ENCODE results near the gene RABAC1. TPM values are rescaled to one million over a fixed set of nuclear protein-coding genes. Genes with fewer than 3 reads are reported as not detected.
A peak's percentile ranks its signal among the peaks of the same experiment; 100 is the strongest.

RABAC1 gene
- total RNA-seq, 1 donor = 105 TPM

DNA sequence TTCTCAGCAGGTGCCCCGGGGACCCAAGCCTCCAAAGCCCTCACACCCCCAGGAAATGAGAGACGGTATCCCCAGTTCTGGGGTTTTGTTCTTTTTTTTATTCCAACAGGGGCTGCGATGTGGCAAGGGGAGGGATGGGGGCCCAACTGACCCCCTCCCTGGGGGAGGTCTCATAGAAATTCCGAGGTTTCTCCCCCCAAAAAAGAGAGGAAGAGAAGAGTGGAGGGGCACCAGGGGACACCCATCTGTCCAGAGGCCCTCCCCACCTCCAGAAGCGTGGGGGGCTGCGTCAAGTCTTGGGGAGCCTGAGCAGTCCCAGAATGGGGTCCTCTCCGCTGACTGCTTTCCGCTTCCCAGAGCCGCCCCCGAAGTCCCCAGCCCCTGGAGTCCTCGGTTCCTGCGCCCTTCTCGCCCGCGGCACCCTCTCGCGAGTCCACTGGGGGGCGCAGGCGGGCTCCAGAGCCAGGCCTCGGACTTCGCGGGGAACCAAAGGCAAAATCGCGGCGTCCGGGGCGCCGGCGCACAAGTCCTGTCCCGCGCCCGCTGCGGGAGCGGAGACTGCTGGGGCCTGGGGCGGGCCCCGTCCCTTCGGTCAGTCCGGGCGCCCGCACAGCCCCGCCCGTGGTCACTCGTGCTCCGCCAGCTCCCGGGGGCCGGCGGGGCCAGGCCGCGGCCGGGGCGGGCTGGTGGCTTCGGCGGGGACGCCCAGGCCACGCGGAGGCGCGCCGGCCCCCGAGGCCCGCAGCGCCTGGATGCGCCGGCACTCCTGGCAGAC, 39.3 kb upstream of the RABAC1 start:
- TF ChIP-seq, protein P1, sequence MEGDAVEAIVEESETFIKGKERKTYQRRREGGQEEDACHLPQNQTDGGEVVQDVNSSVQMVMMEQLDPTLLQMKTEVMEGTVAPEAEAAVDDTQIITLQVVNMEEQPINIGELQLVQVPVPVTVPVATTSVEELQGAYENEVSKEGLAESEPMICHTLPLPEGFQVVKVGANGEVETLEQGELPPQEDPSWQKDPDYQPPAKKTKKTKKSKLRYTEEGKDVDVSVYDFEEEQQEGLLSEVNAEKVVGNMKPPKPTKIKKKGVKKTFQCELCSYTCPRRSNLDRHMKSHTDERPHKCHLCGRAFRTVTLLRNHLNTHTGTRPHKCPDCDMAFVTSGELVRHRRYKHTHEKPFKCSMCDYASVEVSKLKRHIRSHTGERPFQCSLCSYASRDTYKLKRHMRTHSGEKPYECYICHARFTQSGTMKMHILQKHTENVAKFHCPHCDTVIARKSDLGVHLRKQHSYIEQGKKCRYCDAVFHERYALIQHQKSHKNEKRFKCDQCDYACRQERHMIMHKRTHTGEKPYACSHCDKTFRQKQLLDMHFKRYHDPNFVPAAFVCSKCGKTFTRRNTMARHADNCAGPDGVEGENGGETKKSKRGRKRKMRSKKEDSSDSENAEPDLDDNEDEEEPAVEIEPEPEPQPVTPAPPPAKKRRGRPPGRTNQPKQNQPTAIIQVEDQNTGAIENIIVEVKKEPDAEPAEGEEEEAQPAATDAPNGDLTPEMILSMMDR (IDR thresholded peaks at IDR 0.05; ENCODE audit: insufficient read depth, low read depth, low read length) = peak; percentile 81

DNA sequence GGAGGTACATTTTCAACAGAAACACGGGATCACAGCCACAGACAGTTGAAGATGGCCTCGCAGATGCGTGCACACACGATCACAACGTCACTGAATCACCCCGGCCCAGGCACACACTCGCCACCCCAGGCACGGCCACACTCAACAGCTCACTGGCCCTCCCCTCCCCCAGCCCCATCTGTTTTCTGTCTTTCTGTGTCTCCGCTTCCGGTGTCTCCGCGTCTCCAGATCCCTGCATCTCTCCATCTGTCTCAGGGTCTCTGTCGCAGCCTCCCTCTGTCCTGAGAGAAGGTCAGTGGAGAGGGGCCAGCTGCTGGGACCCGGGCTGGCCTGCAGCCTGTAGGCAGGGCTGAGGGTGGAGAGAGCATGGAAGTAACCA, 38.7 kb upstream of the RABAC1 start:
- DNase-seq (ENCODE audit: low read depth) = no peak
- TF ChIP-seq, protein P1 (IDR thresholded peaks at IDR 0.05; ENCODE audit: insufficient read depth, low read depth, low read length) = no peak
- no peak overlapping the region for H3K4me3 ChIP-seq (ENCODE audit: low read depth, low read length)

More for the DNA sequence above, 39.3 kb upstream of the RABAC1 start:
- DNase-seq (ENCODE audit: low read depth) = peak; percentile 47
- H3K4me3 ChIP-seq (ENCODE audit: low read depth, low read length) = no peak overlapping the region

DNA sequence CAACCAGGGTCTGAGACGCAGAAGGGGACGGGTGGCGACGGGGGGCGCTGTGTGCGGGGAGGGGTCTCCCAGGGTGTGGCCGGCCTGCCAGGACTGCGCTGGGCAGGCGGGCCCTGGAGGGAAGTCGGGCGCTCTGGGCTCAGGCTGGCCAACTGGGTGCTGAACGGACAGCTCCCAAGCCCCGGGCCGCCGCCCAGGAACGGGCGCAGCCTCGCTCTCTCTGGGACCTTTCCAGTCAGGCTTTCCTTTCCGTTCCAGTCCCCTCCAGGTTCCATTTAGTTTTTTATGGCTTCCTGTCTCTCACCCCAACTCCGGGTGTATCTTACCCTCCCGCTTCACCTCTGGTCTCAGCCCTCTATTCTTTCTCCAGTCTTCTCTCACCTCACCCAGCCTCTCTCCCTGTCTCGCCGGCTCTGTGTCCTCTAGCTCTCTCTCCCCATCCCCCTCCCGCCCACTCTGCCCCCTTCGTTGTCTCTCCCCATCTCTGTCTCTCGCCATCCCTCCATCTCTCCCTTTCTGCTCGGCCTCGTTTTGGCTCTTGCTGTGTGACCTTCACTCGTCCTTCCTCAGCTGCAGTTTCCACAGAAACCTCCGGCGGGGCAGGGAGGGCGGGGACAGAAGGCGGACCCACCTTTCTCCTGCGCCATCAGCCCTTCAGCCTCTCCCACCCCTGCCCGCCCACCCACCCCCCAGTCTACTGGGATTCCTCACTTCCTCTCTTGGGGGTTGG, 38.2 kb upstream of the RABAC1 start:
- no peak overlapping the region for H3K4me3 ChIP-seq (ENCODE audit: low read depth, low read length)
- TF ChIP-seq, protein P1 (IDR thresholded peaks at IDR 0.05; ENCODE audit: insufficient read depth, low read depth, low read length) = no peak
- DNase-seq (ENCODE audit: low read depth) = peak; percentile 35

DNA sequence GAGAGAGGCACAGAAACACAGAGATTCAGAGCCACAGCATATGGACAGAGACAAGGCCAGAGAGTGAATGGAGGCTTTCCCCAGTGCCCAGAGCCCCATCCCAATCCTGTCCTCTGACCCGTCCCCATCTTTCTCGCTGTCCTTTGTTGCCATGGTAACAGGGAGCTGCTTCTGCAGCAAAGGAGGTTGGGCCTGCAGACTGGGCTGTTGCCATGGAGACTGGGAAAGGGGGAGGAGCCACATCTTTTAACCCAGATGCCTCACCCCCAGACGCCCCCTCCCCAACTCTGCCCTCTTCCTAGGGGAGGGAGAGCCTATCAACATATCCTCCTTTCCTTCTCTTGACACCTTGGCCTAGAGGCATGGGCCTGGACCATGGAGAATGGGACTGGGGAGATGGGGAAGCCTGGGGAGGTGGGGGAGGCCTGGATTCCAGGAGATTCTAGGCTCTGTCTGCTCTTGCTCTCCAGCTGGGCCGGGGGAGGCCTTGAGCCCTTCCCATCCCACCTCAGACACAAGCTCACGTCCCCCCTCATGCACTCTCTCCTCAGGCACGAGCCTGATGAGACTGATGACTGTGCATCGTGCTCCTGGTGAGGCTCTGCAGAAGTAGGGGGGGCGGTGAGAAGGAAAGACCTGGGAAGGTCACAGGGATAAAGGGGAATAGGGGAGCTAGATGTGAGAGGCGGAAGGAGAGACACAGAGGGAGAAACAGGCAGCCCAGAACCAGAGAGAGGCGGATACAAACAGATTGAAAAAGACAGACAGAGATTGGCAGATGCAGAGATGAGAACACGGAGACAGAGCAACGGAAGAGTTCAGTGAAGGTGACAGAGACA, 37.1 kb upstream of the RABAC1 start:
- DNase-seq (ENCODE audit: low read depth) = no peak
- TF ChIP-seq, protein P1 (IDR thresholded peaks at IDR 0.05; ENCODE audit: insufficient read depth, low read depth, low read length) = no peak
- no peak overlapping the region for H3K4me3 ChIP-seq (ENCODE audit: low read depth, low read length)

DNA sequence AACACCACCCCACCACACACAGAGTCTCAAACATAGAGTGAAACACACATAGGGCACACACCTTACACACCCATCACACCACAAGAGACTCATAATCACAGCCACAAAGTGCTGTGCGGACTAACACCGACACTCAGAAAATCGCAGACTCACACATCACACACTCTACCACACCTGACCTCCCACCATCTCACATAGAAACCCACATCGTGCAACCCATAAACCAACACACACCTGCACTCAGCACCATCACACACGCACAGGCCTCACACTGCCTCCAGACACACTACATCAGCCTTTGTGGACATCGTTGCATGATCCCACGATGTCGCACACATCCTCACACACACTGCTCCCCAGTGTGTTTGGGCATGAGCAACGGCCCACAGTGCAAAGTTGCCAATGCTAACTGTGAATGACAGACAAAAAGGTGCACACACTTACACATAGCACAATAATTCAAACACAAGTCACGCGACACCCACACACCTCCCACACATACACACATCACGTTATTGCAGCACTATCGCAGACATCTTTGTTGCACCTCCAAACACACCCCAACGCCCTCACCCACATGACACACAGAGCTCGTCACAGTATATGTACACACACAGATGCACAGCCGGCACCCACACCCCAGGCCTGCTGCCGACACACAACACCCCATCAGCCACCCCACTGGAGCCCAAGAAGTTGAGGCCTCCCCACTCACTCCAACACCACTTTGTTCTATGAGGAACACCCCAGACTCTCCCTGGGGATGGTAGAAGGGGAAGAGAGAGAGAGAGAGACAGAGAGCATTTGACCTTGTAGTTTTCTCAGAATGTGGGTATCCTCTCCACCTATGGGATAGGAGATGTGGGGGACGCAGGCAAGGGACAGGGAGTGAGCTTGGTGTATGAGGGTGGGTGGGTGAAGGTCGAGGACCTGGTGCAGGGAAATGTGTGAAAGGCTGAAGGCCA, 36.2 kb upstream of the RABAC1 start:
- no peak for DNase-seq (ENCODE audit: low read depth)

More for the DNA sequence above, 36.2 kb upstream of the RABAC1 start:
- TF ChIP-seq, protein P1 (IDR thresholded peaks at IDR 0.05; ENCODE audit: insufficient read depth, low read depth, low read length) = no peak
- H3K4me3 ChIP-seq (ENCODE audit: low read depth, low read length) = no peak overlapping the region
